Lower lobe of right lung (tissue), 2 donors: Measurements from ENCODE around the gene RGS1. TPM values are rescaled to one million over a fixed set of nuclear protein-coding genes. Genes with fewer than 3 reads are reported as not detected.
A peak's percentile ranks its signal among the peaks of the same experiment; 100 is the strongest.

ENCODE experiments used
- ATAC-seq, 2 donors: fragments of 200-7000 bp; cut with Tn5 transposase; one replicate each; pipeline ENCODE4 v1.9.1; 2020 to 2022; ENCODE audit warnings: mild to moderate bottlenecking in 2 of 2, moderate library complexity in 2 of 2
- DNase-seq: peaks from one replicate; pipeline ENCODE4 v3.0.0-alpha.2; 2020
- H3K27ac ChIP-seq: fragments of 200-600 bp; one replicate; pipeline ENCODE4 v1.8.0; 2022
- H3K27me3 ChIP-seq: fragments of 200-600 bp; one replicate; pipeline ENCODE4 v1.8.0; 2022; ENCODE audit warnings: low read depth
- H3K36me3 ChIP-seq: fragments of 200-600 bp; one replicate; pipeline ENCODE4 v1.8.0; 2022; ENCODE audit warnings: mild to moderate bottlenecking
- H3K4me1 ChIP-seq: fragments of 200-600 bp; one replicate; pipeline ENCODE4 v1.8.0; 2022
- H3K4me3 ChIP-seq: fragments of 200-600 bp; one replicate; pipeline ENCODE4 v1.8.0; 2022; ENCODE audit warnings: mild to moderate bottlenecking
- H3K9me3 ChIP-seq: fragments of 200-600 bp; one replicate; pipeline ENCODE4 v1.8.0; 2022
- CTCF ChIP-seq: fragments of 200-600 bp; IDR thresholded peaks from one replicate; pipeline ENCODE4 v1.8.0; 2022; ENCODE audit warnings: antibody characterized with exemption, mild to moderate bottlenecking
- intact Hi-C: fragments of 100-400 bp; cut with DNase I; formaldehyde crosslinking; loops from one replicate; pipeline ENCODE4 v1.11.0; 2022
- total RNA-seq: library from RNA; stranded (reverse); fragmentation: NEBNext Ultra II Directional; extraction: Animal tissue kit (Norgen Biotek cat#: 25700); gene quantifications from one replicate; pipeline ENCODE4 v1.2.1, GENCODE V29; 2021
- donor health status: DM: no; HTN: yes; CAD: no; lungs with severe emphysema.

RGS1 gene
- total RNA-seq, 1 donor from 2014 or later, result 16.3 TPM

- DNase-seq (no peak), ATAC-seq (no peak)
- H3K36me3 ChIP-seq, result no peaks in the 10 kb centered on the region
- no peak for TF ChIP-seq CTCF
- intact Hi-C loops, result no loop called here
- no peaks in the 10 kb centered on the region for H3K9me3 ChIP-seq
- no peak overlapping the region for H3K4me3 ChIP-seq
- H3K27ac ChIP-seq, result no peak overlapping the region
- no peaks in the 10 kb centered on the region for H3K4me1 ChIP-seq
- H3K27me3 ChIP-seq, result no peaks in the 10 kb centered on the region
Measured at GRCh38 chr1:192603218-192603787, 27.7 kb downstream of the RGS1 start.

- no peaks in the 10 kb centered on the region for H3K36me3 ChIP-seq
- DNase-seq, result no peak
- no peaks in the 10 kb centered on the region for H3K9me3 ChIP-seq
- H3K4me1 ChIP-seq, result no peaks in the 10 kb centered on the region
- H3K27me3 ChIP-seq, result no peaks in the 10 kb centered on the region
- TF ChIP-seq CTCF, result no peak
- ATAC-seq, result peak; percentile 40 to 51
- intact Hi-C loops, result no loop called here
- no peak overlapping the region for H3K4me3 ChIP-seq
- no peak overlapping the region for H3K27ac ChIP-seq
Measured at GRCh38 chr1:192604979-192605620, 29.5 kb downstream of the RGS1 start.

GRCh38 chr1:192608671-192609070, 33.1 kb downstream of the RGS1 start:
- Histone ChIP-seq H3K4me3 (no peak overlapping the region), H3K27me3 (no peaks in the 10 kb centered on the region), H3K9me3 (no peaks in the 10 kb centered on the region), H3K27ac (no peak overlapping the region), H3K36me3 (no peaks in the 10 kb centered on the region), H3K4me1 (no peaks in the 10 kb centered on the region)
- DNase-seq, result no peak
- TF ChIP-seq CTCF, result no peak
- no peak for ATAC-seq
- intact Hi-C loops, result no loop called here

- intact Hi-C loops, result loop anchor here (5.0 kb wide), 1 partner anchor 132 kb away; no protein-coding TSS in a partner anchor
- ATAC-seq (peak; percentile 84 to 94), DNase-seq (peak; percentile 83)
- no peaks in the 10 kb centered on the region for H3K4me1 ChIP-seq
- H3K36me3 ChIP-seq, result no peaks in the 10 kb centered on the region
- no peak overlapping the region for H3K4me3 ChIP-seq
- no peak for TF ChIP-seq CTCF
- no peak overlapping the region for H3K27ac ChIP-seq
- no peaks in the 10 kb centered on the region for H3K9me3 ChIP-seq
- H3K27me3 ChIP-seq, result no peaks in the 10 kb centered on the region
Measured at GRCh38 chr1:192609110-192610079, 33.8 kb downstream of the RGS1 start.

GRCh38 chr1:192610112-192610889, 34.7 kb downstream of the RGS1 start:
- Histone ChIP-seq H3K9me3 (no peaks in the 10 kb centered on the region), H3K4me3 (no peak overlapping the region), H3K27ac (no peak overlapping the region), H3K4me1 (no peaks in the 10 kb centered on the region), H3K27me3 (no peaks in the 10 kb centered on the region), H3K36me3 (no peaks in the 10 kb centered on the region)
- no peak for ATAC-seq
- intact Hi-C loops, result loop anchor here (5.0 kb wide), 1 partner anchor 133 kb away; no protein-coding TSS in a partner anchor
- peak; percentile 60 for TF ChIP-seq CTCF
- no peak for DNase-seq
